Peyer's patch (tissue), 4 donors: Measurements from ENCODE around the gene IRS2. TPM values are rescaled to one million over a fixed set of nuclear protein-coding genes. Genes with fewer than 3 reads are reported as not detected.

Experiments
- DNase-seq, 3 donors: peaks; one replicate each; pipeline ENCODE4 v3.0.0-alpha.2; 2017 to 2019
- H3K27ac ChIP-seq, 4 donors: fragments of 200-600 bp; sonication (generic); one replicate each; pipeline ENCODE4 v1.5.1; 2016 to 2019
- H3K27me3 ChIP-seq, 2 donors: fragments of 200-600 bp; sonication (generic); one replicate each; pipeline ENCODE4 v1.5.1; 2019
- H3K36me3 ChIP-seq, 3 donors: fragments of 200-600 bp; sonication (generic); one replicate each; pipeline ENCODE4 v1.5.1; 2016 to 2019
- H3K4me1 ChIP-seq, 4 donors: fragments of 200-600 bp; sonication (generic); one replicate each; pipeline ENCODE4 v1.5.1; 2016 to 2019
- H3K4me3 ChIP-seq, 4 donors: fragments of 200-600 bp; sonication (generic); 1 replicate in 3 of 4; 2 replicates in 1 of 4; pipeline ENCODE4 v1.5.1; 2016 to 2019; ENCODE audit warnings: mild to moderate bottlenecking in 1 of 4
- H3K9me3 ChIP-seq, 4 donors: fragments of 200-600 bp; sonication (generic); one replicate each; pipeline ENCODE4 v1.5.1; 2016 to 2019; ENCODE audit warnings: mild to moderate bottlenecking in 1 of 4
- CTCF ChIP-seq, 6 experiments: fragments of 450-650 bp in 4 of 6; fragments of 200-600 bp in 2 of 6; sonication (generic) in 1 of 6; IDR thresholded peaks; one replicate each; pipeline ENCODE4 v1.5.1; 2017 to 2019; ENCODE audit warnings: antibody characterized with exemption in 6 of 6, mild to moderate bottlenecking in 3 of 6, moderate library complexity in 1 of 6
- POLR2A ChIP-seq, 2 donors: fragments of 450-650 bp; IDR thresholded peaks; one replicate each; pipeline ENCODE4 v1.5.1; 2017; ENCODE audit warnings: antibody characterized with exemption in 2 of 2, mild to moderate bottlenecking in 2 of 2, moderate library complexity in 2 of 2
- total RNA-seq, 4 donors: library from RNA; depleted of rRNA; stranded (reverse); fragments of >200 nt; gene quantifications; one replicate each; pipeline ENCODE4 v1.1.0, GENCODE V29; 2016

The IRS2 gene
- total RNA-seq, 4 donors from 2014 or later = 8.3 to 41.1 (median 22.3) TPM

GRCh38 chr13:109728061-109728460 lies 58.3 kb downstream of the IRS2 start:
- H3K36me3 ChIP-seq = no peaks in the 10 kb centered on the region
- TF ChIP-seq CTCF (IDR thresholded peaks at IDR 0.05) (no peak), POLR2A (IDR thresholded peaks at IDR 0.05) (no peak)

GRCh38 chr13:109727251-109727650 lies 59.1 kb downstream of the IRS2 start:
- H3K27me3 ChIP-seq = no peaks in the 10 kb centered on the region
- H3K9me3 ChIP-seq = no peaks in the 10 kb centered on the region
- H3K4me1 ChIP-seq = no peaks in the 10 kb centered on the region
- H3K36me3 ChIP-seq = no peaks in the 10 kb centered on the region
- no peak overlapping the region for H3K27ac ChIP-seq
- H3K4me3 ChIP-seq = no peak overlapping the region
- TF ChIP-seq POLR2A (IDR thresholded peaks at IDR 0.05) (no peak), CTCF (IDR thresholded peaks at IDR 0.05) (no peak)
- DNase-seq = no peak

More at GRCh38 chr13:109728061-109728460, 58.3 kb downstream of the IRS2 start:
- H3K4me1 ChIP-seq = no peaks in the 10 kb centered on the region
- no peak for DNase-seq
- no peak overlapping the region for H3K27ac ChIP-seq
- H3K9me3 ChIP-seq = no peaks in the 10 kb centered on the region
- H3K4me3 ChIP-seq = no peak overlapping the region
- H3K27me3 ChIP-seq = no peaks in the 10 kb centered on the region

- DNase-seq = no peak
- Histone ChIP-seq H3K9me3 (no peaks in the 10 kb centered on the region), H3K27me3 (no peaks in the 10 kb centered on the region), H3K4me1 (no peaks in the 10 kb centered on the region), H3K4me3 (no peak overlapping the region), H3K27ac (no peak overlapping the region), H3K36me3 (no peaks in the 10 kb centered on the region)
- no peak for TF ChIP-seq POLR2A (IDR thresholded peaks at IDR 0.05)
- no peak for TF ChIP-seq CTCF (IDR thresholded peaks at IDR 0.05)
Observed at GRCh38 chr13:109725995-109726637, 60.3 kb downstream of the IRS2 start.

GRCh38 chr13:109725297-109725696 lies 61.1 kb downstream of the IRS2 start:
- no peak for DNase-seq
- Histone ChIP-seq H3K4me1 (no peaks in the 10 kb centered on the region), H3K27ac (no peak overlapping the region), H3K27me3 (no peaks in the 10 kb centered on the region), H3K36me3 (no peaks in the 10 kb centered on the region), H3K4me3 (no peak overlapping the region), H3K9me3 (peaks cover 0 to 3% (median 0%) of the 10 kb centered on the region in 4 donors)
- TF ChIP-seq CTCF (IDR thresholded peaks at IDR 0.05) (no peak), POLR2A (IDR thresholded peaks at IDR 0.05) (no peak)

- Histone ChIP-seq H3K9me3 (peaks cover 0 to 3% (median 0%) of the 10 kb centered on the region in 4 donors), H3K27me3 (no peaks in the 10 kb centered on the region), H3K4me3 (no peak overlapping the region), H3K27ac (no peak overlapping the region), H3K4me1 (no peaks in the 10 kb centered on the region), H3K36me3 (no peaks in the 10 kb centered on the region)
- TF ChIP-seq CTCF (IDR thresholded peaks at IDR 0.05) (no peak), POLR2A (IDR thresholded peaks at IDR 0.05) (no peak)
- no peak for DNase-seq
Observed at GRCh38 chr13:109724603-109725002, 61.8 kb downstream of the IRS2 start.
